ENCODE measurements around the gene SLC25A15.
"Not testable (repeated sequence)": the region's sequence is repeated elsewhere in the genome, so short reads cannot be mapped to it uniquely, and the experiment has no call there.

Gene SLC25A15

DNA sequence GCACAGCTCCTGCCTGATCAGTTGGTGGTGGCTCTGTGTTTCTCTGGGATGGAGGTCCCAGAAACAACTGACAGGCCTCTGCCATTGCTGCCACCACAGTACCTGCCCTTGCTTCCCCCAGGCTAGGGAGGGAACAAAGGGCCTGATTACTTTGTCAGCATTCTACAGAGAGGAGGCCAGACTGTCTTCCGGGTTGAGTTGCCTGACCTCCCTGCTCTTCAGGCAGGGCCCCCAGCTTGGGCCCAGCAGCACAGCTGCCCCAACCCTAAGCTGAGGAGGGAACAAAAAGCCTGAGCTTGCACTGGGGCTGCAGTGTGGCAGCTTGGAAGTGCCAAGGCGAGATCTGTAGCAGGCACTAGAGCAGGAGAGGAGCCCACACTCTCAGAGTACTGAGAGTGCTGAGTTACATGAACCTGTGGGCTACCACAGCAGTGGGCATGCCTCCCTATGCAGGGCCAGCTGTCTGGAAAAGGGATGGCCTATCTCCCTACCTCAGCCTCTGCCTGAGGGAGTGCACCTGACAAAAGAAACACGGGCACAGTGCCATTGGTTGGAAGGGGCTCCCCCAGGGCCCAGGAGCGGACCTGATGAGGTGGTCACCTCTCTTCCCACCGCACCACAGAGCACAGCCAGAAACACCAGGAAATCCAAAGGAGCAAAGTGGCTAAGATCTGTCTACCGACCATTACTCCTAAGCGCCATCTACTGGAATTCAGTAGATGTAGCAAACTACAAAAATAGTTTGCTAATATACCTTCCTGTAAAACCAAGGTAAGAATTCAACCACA lies 24.4 kb downstream of the SLC25A15 start:
- peak; percentile 56 for DNase-seq (ENCODE audit: low spot score)

DNA sequence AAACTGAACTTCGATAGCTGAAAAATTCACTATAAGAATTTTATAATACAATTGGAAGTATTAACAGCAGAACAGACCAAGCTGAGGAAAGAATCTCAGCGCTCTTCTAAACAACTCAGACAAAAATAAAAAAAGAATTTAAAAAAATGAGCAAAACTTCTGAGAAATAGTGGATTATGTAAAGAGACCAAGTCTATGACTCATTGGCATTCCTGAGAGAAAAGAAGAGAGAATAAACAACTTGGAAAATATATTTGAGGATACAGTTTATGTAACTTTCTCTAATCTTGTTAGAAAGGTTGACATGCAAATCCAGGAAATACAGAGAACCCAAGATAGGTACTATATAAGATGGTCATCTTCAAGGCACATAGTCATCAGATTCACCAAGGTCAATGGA lies 25.4 kb downstream of the SLC25A15 start:
- no peak for DNase-seq (ENCODE audit: low spot score)

DNA sequence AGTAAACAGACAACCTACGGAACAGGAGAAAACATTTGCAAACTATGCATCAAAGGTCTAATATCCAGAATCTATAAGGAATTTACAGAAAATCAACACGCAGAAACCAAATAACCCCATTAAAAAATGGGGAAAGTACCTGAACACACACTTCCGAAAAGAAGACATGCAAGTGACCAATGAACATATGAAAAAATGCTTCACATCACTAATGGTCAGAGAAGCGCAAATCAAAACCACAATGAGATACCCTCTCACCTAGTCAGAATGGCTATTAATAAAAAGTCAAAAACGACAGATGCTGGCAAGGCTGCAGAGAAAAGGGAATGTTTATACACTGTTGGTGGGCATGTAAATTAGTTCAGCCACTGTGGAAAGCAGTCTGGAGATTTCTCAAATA lies 29.5 kb downstream of the SLC25A15 start:
- DNase-seq (ENCODE audit: low spot score) = no peak

- no peak for DNase-seq (ENCODE audit: low spot score)
These were observed 30.4 kb downstream of the SLC25A15 start for GRCh38 chr13:40819797-40820315.

- DNase-seq (ENCODE audit: low spot score) = not testable (repeated sequence)
These were observed 50.3 kb downstream of the SLC25A15 start for GRCh38 chr13:40839725-40840124.

DNA sequence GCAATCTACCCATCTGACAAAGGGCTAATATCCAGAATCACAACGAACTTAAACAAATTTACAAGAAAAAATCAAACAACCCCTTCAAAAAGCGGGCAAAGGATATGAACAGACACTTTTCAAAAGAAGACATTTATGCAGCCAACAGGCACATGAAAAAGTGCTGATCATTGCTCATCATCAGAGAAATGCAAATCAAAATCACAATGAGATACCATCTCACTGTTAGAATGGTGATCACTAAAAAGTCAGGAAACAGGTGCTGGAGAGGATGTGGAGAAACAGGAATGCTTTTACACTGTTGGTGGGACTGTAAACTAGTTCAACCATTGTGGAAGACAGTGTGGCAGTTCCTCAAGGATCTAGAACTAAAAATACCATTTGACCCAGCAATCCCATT lies 51.5 kb downstream of the SLC25A15 start:
- not testable (repeated sequence) for DNase-seq (ENCODE audit: low spot score)

Measured in D341Med (cell line).